Measurements from ENCODE around the gene SIL1.

SIL1 gene

GRCh38 chr5:138944527-138945322 is 253.4 kb downstream of the SIL1 start:
- ChIA-PET POLR2A (no interaction called here), CTCF (no interaction called here)
- no peak for TF ChIP-seq NFRKB (IDR thresholded peaks at IDR 0.05)
- TF ChIP-seq ZNF384 (IDR thresholded peaks at IDR 0.05) = no peak
- no peak for TF ChIP-seq PKNOX1 (IDR thresholded peaks at IDR 0.05)
- TF ChIP-seq SUZ12 (IDR thresholded peaks at IDR 0.05) = no peak
- no peak for TF ChIP-seq L3MBTL2 (conservative IDR thresholded peaks at IDR 0.05)
- no peak for TF ChIP-seq FOXM1 (IDR thresholded peaks at IDR 0.05; ENCODE audit: borderline replicate concordance)
- TF ChIP-seq BHLHE40 (IDR thresholded peaks at IDR 0.05; ENCODE audit: borderline replicate concordance) = no peak
- DNase-seq (ENCODE audit: extremely low spot score) = no peak

GRCh38 chr5:138943599-138944173 is 254.5 kb downstream of the SIL1 start:
- POLR2A ChIA-PET = interaction anchor here (2.0 kb wide), 1 partner anchor 11 kb away, joined by 6 read pairs; no protein-coding TSS in a partner anchor
- CTCF ChIA-PET = no interaction called here
- TF ChIP-seq NFRKB (IDR thresholded peaks at IDR 0.05) (no peak), L3MBTL2 (conservative IDR thresholded peaks at IDR 0.05) (no peak), LEF1 (IDR thresholded peaks at IDR 0.05; ENCODE audit: borderline replicate concordance) (no peak), ELF4 (IDR thresholded peaks at IDR 0.05) (no peak), ARNT (IDR thresholded peaks at IDR 0.05) (no peak), FOXK2 (IDR thresholded peaks at IDR 0.05) (no peak), SUZ12 (IDR thresholded peaks at IDR 0.05) (no peak), FOXA1 (IDR thresholded peaks at IDR 0.05) (no peak), TARDBP (IDR thresholded peaks at IDR 0.05) (no peak)
- DNase-seq (ENCODE audit: extremely low spot score) = no peak

- POLR2A ChIA-PET = interaction anchor here (0.8 to 2.0 kb wide), 2 partner anchors 11 kb away, joined by 3 to 6 read pairs; no protein-coding TSS in a partner anchor
- TF ChIP-seq ELF4 (IDR thresholded peaks at IDR 0.05) (no peak), ARNT (IDR thresholded peaks at IDR 0.05) (no peak), CTBP1 (IDR thresholded peaks at IDR 0.05; ENCODE audit: borderline replicate concordance) (no peak), PKNOX1 (IDR thresholded peaks at IDR 0.05) (no peak), FOXA1 (IDR thresholded peaks at IDR 0.05) (no peak), NFRKB (IDR thresholded peaks at IDR 0.05) (no peak), ZNF384 (IDR thresholded peaks at IDR 0.05) (no peak), FOXK2 (IDR thresholded peaks at IDR 0.05) (no peak)
- CTCF ChIA-PET = interaction anchor here (0.6 kb wide), 2 partner anchors 10 to 260 kb away, joined by 3 read pairs; no protein-coding TSS in a partner anchor
- no peak for DNase-seq (ENCODE audit: extremely low spot score)
Observed at GRCh38 chr5:138942861-138943260, 255.3 kb downstream of the SIL1 start.

GRCh38 chr5:138942066-138942465 is 256.1 kb downstream of the SIL1 start:
- ChIA-PET POLR2A (interaction anchor here (2.0 kb wide), 1 partner anchor 12 kb away, joined by 6 read pairs; no protein-coding TSS in a partner anchor), CTCF (no interaction called here)
- no peak for DNase-seq (ENCODE audit: extremely low spot score)
- TF ChIP-seq FOXM1 (IDR thresholded peaks at IDR 0.05; ENCODE audit: borderline replicate concordance) = no peak
- no peak for TF ChIP-seq SUZ12 (IDR thresholded peaks at IDR 0.05)
- no peak for TF ChIP-seq ZNF384 (IDR thresholded peaks at IDR 0.05)
- no peak for TF ChIP-seq PKNOX1 (IDR thresholded peaks at IDR 0.05)
- TF ChIP-seq CTBP1 (IDR thresholded peaks at IDR 0.05; ENCODE audit: borderline replicate concordance) = no peak
- no peak for TF ChIP-seq NFRKB (IDR thresholded peaks at IDR 0.05)
- no peak for TF ChIP-seq SP1 (IDR thresholded peaks at IDR 0.05)

GRCh38 chr5:138938526-138938925 is 259.6 kb downstream of the SIL1 start:
- ChIA-PET CTCF (no interaction called here), POLR2A (no interaction called here)
- TF ChIP-seq TARDBP (IDR thresholded peaks at IDR 0.05) = no peak
- TF ChIP-seq CTBP1 (IDR thresholded peaks at IDR 0.05; ENCODE audit: borderline replicate concordance) = no peak
- no peak for TF ChIP-seq FOXK2 (IDR thresholded peaks at IDR 0.05)
- no peak for DNase-seq (ENCODE audit: extremely low spot score)

GRCh38 chr5:138937392-138938387 is 260.5 kb downstream of the SIL1 start:
- TF ChIP-seq NFRKB (IDR thresholded peaks at IDR 0.05) (no peak), ZNF384 (IDR thresholded peaks at IDR 0.05) (no peak), L3MBTL2 (conservative IDR thresholded peaks at IDR 0.05) (no peak), SUZ12 (IDR thresholded peaks at IDR 0.05) (no peak), LEF1 (IDR thresholded peaks at IDR 0.05; ENCODE audit: borderline replicate concordance) (no peak), CTBP1 (IDR thresholded peaks at IDR 0.05; ENCODE audit: borderline replicate concordance) (no peak), BHLHE40 (IDR thresholded peaks at IDR 0.05; ENCODE audit: borderline replicate concordance) (no peak), FOXK2 (IDR thresholded peaks at IDR 0.05) (no peak), ELF4 (IDR thresholded peaks at IDR 0.05) (no peak), SP1 (IDR thresholded peaks at IDR 0.05) (no peak), HDGF (IDR thresholded peaks at IDR 0.05; ENCODE audit: borderline replicate concordance) (no peak), ARNT (IDR thresholded peaks at IDR 0.05) (no peak), TARDBP (IDR thresholded peaks at IDR 0.05) (no peak), FOXA1 (IDR thresholded peaks at IDR 0.05) (no peak), FOXM1 (IDR thresholded peaks at IDR 0.05; ENCODE audit: borderline replicate concordance) (no peak), PKNOX1 (IDR thresholded peaks at IDR 0.05) (no peak)
- ChIA-PET POLR2A (no interaction called here), CTCF (no interaction called here)
- no peak for DNase-seq (ENCODE audit: extremely low spot score)

Measured in HEK293T (cell line).